ENCODE results near the gene ADAMTS5. TPM values are rescaled to one million over a fixed set of nuclear protein-coding genes. Genes with fewer than 3 reads are reported as not detected.

ADAMTS5 gene
- 16.3 and 17.3 TPM in 2 replicates for total RNA-seq

DNA sequence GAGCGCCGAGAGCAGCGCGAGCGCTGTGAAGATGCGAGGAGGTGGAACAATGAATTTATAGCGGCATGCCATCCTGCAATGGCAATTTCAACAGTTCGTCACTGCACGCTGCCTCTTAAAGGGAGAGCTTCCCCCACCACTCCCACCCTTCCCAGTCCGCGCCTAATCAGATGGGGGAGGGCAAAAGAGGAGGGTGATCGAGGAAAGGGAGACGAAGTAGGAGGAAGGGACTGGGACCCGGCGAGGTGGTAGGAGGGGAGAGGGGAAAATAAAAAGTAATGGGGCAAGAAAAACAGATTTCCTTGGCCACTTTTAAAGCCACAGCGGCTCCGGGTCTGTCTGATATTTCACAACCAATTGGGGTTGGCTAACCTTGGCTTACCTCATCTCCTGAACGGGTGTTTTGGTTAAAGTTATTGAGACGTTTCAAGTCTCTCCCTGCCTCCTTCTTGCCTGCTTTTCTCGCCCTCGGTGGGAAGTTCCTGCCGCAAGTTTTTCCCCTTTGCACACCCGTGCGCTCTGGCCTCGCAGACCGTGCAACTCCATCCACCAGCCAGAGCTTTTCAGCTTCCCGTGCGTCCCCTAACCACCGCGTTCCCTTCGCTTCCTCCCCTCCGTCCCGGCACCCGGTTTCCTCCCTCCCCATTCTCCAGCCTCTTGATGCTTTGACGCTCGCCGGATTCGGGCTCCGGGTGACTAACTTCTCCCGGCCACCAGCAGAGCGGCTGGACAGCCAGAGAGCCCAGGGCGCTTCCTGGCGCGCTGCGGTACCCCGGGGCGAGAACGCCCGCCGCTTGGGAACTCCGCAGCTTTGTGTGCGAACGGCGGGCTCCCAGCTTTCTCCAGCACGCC is at the start of gene ADAMTS5:
Gene ADAMTS5, minus strand, starts transcription at position 27 of the 852 bp plus-strand sequence. CDS start 697 bp downstream, outside the sequence.
- Histone ChIP-seq H3K36me3 (ENCODE audit: control insufficient read depth, insufficient read depth, low read length) (no peaks in the 10 kb centered on the region), H3K4me3 (ENCODE audit: low read depth, low read length) (peak within 1 kb of the TSS; percentile 80), H3K27me3 (ENCODE audit: control insufficient read depth, insufficient read depth, low read length) (no peaks in the 10 kb centered on the region)
- peak; percentile 69 for DNase-seq (ENCODE audit: low read depth)
- TF ChIP-seq, protein P1, sequence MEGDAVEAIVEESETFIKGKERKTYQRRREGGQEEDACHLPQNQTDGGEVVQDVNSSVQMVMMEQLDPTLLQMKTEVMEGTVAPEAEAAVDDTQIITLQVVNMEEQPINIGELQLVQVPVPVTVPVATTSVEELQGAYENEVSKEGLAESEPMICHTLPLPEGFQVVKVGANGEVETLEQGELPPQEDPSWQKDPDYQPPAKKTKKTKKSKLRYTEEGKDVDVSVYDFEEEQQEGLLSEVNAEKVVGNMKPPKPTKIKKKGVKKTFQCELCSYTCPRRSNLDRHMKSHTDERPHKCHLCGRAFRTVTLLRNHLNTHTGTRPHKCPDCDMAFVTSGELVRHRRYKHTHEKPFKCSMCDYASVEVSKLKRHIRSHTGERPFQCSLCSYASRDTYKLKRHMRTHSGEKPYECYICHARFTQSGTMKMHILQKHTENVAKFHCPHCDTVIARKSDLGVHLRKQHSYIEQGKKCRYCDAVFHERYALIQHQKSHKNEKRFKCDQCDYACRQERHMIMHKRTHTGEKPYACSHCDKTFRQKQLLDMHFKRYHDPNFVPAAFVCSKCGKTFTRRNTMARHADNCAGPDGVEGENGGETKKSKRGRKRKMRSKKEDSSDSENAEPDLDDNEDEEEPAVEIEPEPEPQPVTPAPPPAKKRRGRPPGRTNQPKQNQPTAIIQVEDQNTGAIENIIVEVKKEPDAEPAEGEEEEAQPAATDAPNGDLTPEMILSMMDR (IDR thresholded peaks at IDR 0.05; ENCODE audit: insufficient read depth, low read length, poor library complexity, severe bottlenecking), result no peak

DNA sequence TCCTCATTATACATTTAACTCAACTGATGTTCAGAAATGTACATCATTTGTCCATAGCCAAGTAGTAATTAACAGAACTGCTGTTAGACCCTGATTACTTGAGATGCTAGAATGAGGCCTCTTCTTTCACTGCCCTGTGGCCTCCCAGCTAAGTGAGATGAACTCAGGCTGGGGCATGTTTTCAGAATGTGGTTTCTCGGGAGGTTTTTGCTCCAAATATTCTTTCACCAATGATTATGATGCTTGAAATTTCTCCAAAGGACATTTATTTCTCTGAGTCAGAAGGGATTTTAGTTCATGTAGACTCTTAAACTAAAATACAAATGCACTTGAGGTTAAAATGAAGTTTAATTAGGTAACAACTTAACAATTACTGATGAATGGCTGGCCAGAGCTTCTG is 34.6 kb upstream of the ADAMTS5 start:
- H3K27me3 ChIP-seq (ENCODE audit: control insufficient read depth, insufficient read depth, low read length), result no peaks in the 10 kb centered on the region
- TF ChIP-seq, protein P1 (IDR thresholded peaks at IDR 0.05; ENCODE audit: insufficient read depth, low read length, poor library complexity, severe bottlenecking), result no peak
- H3K4me3 ChIP-seq (ENCODE audit: low read depth, low read length), result no peak overlapping the region
- no peak for DNase-seq (ENCODE audit: low read depth)
- H3K36me3 ChIP-seq (ENCODE audit: control insufficient read depth, insufficient read depth, low read length), result no peaks in the 10 kb centered on the region

DNA sequence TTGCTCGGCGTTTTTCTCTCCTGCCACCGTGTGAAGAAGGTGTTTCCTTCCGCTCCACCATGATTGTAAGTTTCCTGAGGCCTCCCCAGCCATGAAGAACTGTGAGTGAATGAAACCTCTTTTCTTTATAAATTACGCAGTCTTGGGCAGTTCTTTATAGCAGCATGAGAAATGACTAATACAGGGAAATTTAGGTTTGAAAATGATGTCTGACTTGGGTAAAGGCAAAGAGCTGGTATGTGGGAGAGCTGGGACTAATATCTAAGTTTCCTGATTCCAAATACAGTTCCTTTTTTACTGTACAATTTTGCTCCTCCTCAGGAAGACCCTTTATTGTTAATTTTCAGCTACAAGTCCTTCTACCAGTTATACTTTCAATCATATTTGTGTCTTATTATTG is 16.7 kb upstream of the ADAMTS5 start:
- TF ChIP-seq, protein P1 (IDR thresholded peaks at IDR 0.05; ENCODE audit: insufficient read depth, low read length, poor library complexity, severe bottlenecking), result no peak
- no peak for DNase-seq (ENCODE audit: low read depth)

DNA sequence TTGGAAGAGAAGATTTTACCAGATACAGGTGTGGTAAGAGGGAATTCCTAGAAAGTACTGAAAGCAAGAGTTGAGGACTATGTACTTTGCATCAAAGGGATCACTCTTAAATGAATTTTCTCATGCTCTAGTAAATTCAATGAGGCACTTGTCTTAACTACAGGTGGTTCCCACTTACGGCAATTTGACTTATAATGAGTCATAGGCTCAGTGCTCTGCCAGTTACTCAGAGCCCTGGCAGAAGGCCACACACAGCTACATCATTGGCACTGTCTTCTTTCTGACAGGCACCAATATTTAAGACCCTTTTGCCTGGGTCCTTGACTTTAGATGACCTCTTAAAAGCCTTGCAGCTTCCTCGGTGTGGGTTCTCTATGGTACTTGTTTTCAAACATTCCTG is 15.9 kb upstream of the ADAMTS5 start:
- H3K36me3 ChIP-seq (ENCODE audit: control insufficient read depth, insufficient read depth, low read length), result no peaks in the 10 kb centered on the region
- peak; percentile 66 for DNase-seq (ENCODE audit: low read depth)
- no peaks in the 10 kb centered on the region for H3K27me3 ChIP-seq (ENCODE audit: control insufficient read depth, insufficient read depth, low read length)
- TF ChIP-seq, protein P1 (IDR thresholded peaks at IDR 0.05; ENCODE audit: insufficient read depth, low read length, poor library complexity, severe bottlenecking), result no peak
- no peak overlapping the region for H3K4me3 ChIP-seq (ENCODE audit: low read depth, low read length)

More for the DNA sequence above, 16.7 kb upstream of the ADAMTS5 start:
- H3K27me3 ChIP-seq (ENCODE audit: control insufficient read depth, insufficient read depth, low read length), result no peaks in the 10 kb centered on the region
- H3K4me3 ChIP-seq (ENCODE audit: low read depth, low read length), result no peak overlapping the region
- H3K36me3 ChIP-seq (ENCODE audit: control insufficient read depth, insufficient read depth, low read length), result no peaks in the 10 kb centered on the region

DNA sequence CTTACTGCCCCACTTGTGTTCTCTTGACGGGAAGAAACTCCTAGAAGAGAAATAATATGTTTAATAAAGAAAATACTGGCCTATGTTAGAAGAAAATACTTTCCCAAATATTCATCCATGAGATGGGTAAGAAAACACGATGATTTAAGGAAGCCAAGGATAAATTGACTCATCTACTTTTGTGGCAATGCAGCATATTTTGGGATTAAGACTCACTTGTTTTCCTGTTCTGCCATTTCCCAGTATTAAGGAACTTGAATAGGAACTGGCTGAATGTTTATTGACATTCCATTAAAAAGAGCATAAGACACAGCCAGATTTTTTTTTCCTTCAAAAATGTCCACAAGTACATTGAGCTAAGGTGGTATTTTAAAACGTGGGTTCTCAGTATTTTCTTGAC is 10.9 kb upstream of the ADAMTS5 start:
- no peak for DNase-seq (ENCODE audit: low read depth)

More for the DNA sequence above, 10.9 kb upstream of the ADAMTS5 start:
- Histone ChIP-seq H3K27me3 (ENCODE audit: control insufficient read depth, insufficient read depth, low read length) (no peaks in the 10 kb centered on the region), H3K36me3 (ENCODE audit: control insufficient read depth, insufficient read depth, low read length) (no peaks in the 10 kb centered on the region), H3K4me3 (ENCODE audit: low read depth, low read length) (no peak overlapping the region)
- TF ChIP-seq, protein P1 (IDR thresholded peaks at IDR 0.05; ENCODE audit: insufficient read depth, low read length, poor library complexity, severe bottlenecking), result no peak
